ENCODE measurements around the gene SSRP1.
A peak's percentile ranks its signal among the peaks of the same experiment; 100 is the strongest.

SSRP1 gene

GRCh38 chr11:57314221-57314973 lies 21.3 kb downstream of the SSRP1 start:
- no peak for DNase-seq

- DNase-seq = no peak
Measured at GRCh38 chr11:57313788-57314135, 21.9 kb downstream of the SSRP1 start.

GRCh38 chr11:57313071-57313787 lies 22.5 kb downstream of the SSRP1 start:
- DNase-seq = no peak

- no peak for DNase-seq
Measured at GRCh38 chr11:57312511-57313021, 23.1 kb downstream of the SSRP1 start.

- DNase-seq = peak; percentile 66 to 76
Measured at GRCh38 chr11:57311109-57311936, 24.4 kb downstream of the SSRP1 start.

- DNase-seq = no peak
Measured at GRCh38 chr11:57310630-57311086, 25.0 kb downstream of the SSRP1 start.

- DNase-seq = no peak
Measured at GRCh38 chr11:57310091-57310490, 25.6 kb downstream of the SSRP1 start.

- no peak for DNase-seq
Measured at GRCh38 chr11:57309106-57310059, 26.3 kb downstream of the SSRP1 start.

- DNase-seq = no peak
Measured at GRCh38 chr11:57308426-57309060, 27.1 kb downstream of the SSRP1 start.

- no peak for DNase-seq
Measured at GRCh38 chr11:57307666-57308270, 27.9 kb downstream of the SSRP1 start.

- DNase-seq = peak; percentile 29 to 44
Measured at GRCh38 chr11:57306940-57307565, 28.6 kb downstream of the SSRP1 start.

GRCh38 chr11:57306161-57306876 lies 29.4 kb downstream of the SSRP1 start:
- DNase-seq = no peak

- DNase-seq = no peak
Measured at GRCh38 chr11:57305523-57305922, 30.2 kb downstream of the SSRP1 start.

- DNase-seq = no peak
Measured at GRCh38 chr11:57303990-57304579, 31.6 kb downstream of the SSRP1 start.

GRCh38 chr11:57303280-57303989 lies 32.3 kb downstream of the SSRP1 start:
- DNase-seq = no peak

- DNase-seq = no peak
Measured at GRCh38 chr11:57302489-57302888, 33.2 kb downstream of the SSRP1 start.

GRCh38 chr11:57301711-57302423 lies 33.8 kb downstream of the SSRP1 start:
- no peak for DNase-seq

- no peak for DNase-seq
Measured at GRCh38 chr11:57300785-57301184, 34.9 kb downstream of the SSRP1 start.
